Liver (tissue), 3 donors: ENCODE measurements around the gene C12orf57.

Source experiments
- CTCF ChIP-seq: fragments of 150-350 bp; IDR thresholded peaks from 2 replicates; pipeline ENCODE4 v1.5.1; 2017; ENCODE audit warnings: improper control_type of control experiment, low read depth, low read length; ENCODE audit not compliant: missing input control
- EGR1 ChIP-seq, 2 donors: IDR thresholded peaks; 2 replicates each; pipeline ENCODE4 v1.6.1; 2016 to 2018; ENCODE audit warnings: antibody characterized with exemption in 2 of 2, low read depth in 2 of 2
- GABPA ChIP-seq, 2 donors: IDR thresholded peaks in 1 of 2; conservative IDR thresholded peaks in 1 of 2; 2 replicates each; pipeline ENCODE4 v1.6.1; 2016; ENCODE audit warnings: antibody characterized with exemption in 2 of 2, mild to moderate bottlenecking in 1 of 2, moderate library complexity in 1 of 2
- RAD21 ChIP-seq, 2 donors: IDR thresholded peaks; 2 replicates each; pipeline ENCODE4 v1.6.1; 2016; ENCODE audit warnings: antibody characterized with exemption in 2 of 2, mild to moderate bottlenecking in 2 of 2
- REST ChIP-seq: IDR thresholded peaks from 2 replicates; pipeline ENCODE4 v1.6.1; 2016; ENCODE audit warnings: antibody characterized with exemption, mild to moderate bottlenecking
- SP1 ChIP-seq: IDR thresholded peaks from 2 replicates; pipeline ENCODE4 v1.6.1; 2018; ENCODE audit warnings: antibody characterized with exemption, mild to moderate bottlenecking
- TAF1 ChIP-seq: conservative IDR thresholded peaks from 2 replicates; pipeline ENCODE4 v1.6.1; 2016; ENCODE audit warnings: antibody characterized with exemption, mild to moderate bottlenecking
- YY1 ChIP-seq: IDR thresholded peaks from 2 replicates; pipeline ENCODE4 v1.6.1; 2016; ENCODE audit warnings: antibody characterized with exemption, mild to moderate bottlenecking
- donor health status: healthy.
- donor health status: healthy.

GRCh38 chr12:6923003-6923732 lies 20.7 kb upstream of the C12orf57 start:
- TF ChIP-seq CTCF (no peak), REST (no peak), GABPA (IDR thresholded peaks at IDR 0.05 in 1 of 2, conservative IDR thresholded peaks at IDR 0.05 in 1 of 2) (no peak), SP1 (no peak), RAD21 (IDR thresholded peaks at IDR 0.05) (no peak), TAF1 (no peak), EGR1 (IDR thresholded peaks at IDR 0.05; ENCODE audit: low read depth in 2 of 2) (no peak), YY1 (no peak)
